ELF-1 (cell line): ENCODE results near the gene ATF2.
"Not testable (repeated sequence)": the region's sequence is repeated elsewhere in the genome, so short reads cannot be mapped to it uniquely, and the experiment has no call there.

Experiments used
- DNase-seq: peaks from one replicate; pipeline ENCODE4 v3.0.0-alpha.2; 2016; ENCODE audit warnings: low read depth, low spot score

ATF2 gene

DNA sequence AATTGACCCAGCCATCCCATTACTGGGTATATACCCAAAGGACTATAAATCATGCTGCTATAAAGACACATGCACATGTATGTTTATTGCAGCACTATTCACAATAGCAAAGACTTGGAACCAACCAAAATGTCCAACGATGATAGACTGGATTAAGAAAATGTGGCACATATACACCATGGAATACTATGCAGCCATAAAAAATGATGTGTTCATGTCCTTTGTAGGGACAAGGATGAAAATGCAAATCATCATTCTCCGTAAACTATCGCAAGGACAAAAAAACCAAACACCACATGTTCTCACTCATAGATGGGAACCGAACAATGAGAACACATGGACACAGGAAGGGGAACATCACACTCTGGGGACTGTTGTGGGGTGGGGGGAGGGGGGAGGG lies 83.9 kb downstream of the ATF2 start:
- not testable (repeated sequence) for DNase-seq

DNA sequence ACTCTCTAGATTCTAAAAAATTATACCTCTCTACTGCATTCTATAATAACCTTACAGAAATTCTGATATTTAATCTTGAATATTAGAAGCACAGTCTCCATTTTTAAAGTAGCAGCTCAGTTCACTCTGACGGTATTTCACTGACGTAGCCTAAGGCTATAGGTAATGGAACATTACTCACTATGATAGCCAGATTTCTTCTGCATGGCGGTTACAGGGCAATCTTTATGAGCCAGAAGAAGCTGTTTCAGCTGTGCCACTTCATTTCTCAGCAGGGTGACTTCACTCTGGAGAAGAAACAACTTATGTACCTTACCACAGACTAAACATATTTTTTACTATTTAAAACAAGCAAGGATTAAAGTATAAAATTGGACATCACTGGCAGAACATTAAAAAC lies 87.5 kb downstream of the ATF2 start:
- no peak for DNase-seq

DNA sequence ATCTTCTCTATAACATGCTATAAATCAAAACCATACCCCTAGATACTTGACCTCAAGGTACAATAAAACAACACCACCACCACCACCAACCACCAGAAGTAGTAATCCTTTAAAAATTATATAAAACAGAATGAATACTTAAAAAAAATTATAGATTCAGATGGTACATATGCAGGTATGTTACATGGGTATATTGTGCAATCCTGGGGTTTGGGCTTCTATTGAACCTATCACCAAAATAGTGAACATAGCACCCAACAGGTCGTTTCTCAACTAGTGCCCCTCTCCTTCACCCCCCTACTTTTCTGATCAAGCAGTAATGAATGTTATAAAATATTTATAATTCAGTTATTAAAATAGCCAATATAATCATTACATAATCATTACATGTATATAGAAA lies 91.7 kb downstream of the ATF2 start:
- no peak for DNase-seq

DNA sequence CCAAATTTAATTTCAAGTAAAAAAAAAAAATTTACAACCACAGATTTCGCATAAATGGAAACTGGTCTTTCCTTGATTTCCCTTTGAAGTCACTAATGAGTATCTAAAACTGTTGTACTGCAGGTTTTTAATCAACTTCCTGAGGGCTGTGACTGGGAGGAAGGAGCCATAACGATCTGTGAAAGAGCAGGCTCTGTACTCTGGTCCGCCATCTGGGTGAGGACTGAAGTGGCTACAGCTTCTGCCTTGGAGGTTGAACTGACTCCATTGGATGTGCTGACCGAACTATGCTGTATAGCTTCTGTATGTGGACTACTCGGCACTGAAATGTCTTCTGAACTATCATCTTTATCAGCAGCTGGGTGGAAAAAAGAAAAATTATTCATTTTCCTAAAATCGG lies 93.5 kb downstream of the ATF2 start:
- peak; percentile 8 for DNase-seq

DNA sequence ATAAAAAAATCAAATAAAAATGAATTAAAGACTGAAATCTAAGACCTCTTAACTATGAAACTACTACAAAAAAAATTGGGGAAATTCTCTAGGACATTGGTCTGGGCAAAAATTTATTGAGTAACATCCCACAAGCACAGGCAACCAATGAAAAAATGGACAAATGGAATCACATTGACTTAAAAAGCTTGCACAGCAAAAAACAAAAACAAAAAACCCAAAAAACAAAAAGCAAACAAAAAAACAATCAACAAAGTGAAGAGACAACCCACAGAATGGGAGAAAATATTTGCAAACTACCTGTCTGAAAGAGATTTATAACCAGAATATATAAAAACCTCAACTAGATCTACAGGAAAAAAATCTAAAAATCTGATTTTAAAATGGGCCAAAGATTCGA lies 99.5 kb downstream of the ATF2 start:
- DNase-seq, result no peak

DNA sequence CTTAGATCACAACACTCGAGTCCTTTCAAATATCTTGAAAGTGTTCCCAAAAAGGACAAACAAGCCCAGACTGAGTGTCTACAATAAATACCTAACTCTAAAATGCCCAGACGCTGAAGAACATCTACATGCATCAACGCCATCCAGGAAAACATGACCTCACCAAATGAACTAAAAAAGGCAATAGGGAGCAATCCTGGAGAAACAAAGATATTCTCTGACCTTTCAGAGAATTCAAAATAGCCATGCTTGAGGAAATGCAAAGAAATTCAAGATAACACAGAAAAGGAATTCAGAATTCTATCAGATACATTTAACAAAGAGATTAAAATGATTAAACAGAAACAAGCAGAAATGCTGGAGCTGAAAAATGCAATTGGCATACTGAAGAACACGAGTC lies 101.6 kb downstream of the ATF2 start:
- no peak for DNase-seq

DNA sequence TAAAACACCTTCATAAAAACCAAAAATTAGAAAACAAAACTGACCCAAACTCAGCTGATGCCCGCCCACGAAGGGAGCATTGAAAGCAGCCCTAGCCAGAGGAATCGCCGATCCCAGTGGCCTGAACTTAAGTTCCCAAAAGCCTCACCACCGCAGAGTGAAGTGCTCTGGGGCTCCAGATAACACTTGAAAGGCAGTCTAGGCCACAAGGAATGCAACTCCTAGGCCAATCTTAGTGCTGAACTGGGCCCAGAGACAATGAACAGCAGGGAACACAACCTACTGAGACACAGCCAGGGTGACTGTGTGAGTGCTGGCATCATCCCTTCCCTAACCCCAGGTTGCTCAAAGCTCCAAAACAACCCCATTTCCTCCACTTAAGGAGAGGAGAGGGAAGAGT lies 103.2 kb downstream of the ATF2 start:
- no peak for DNase-seq

DNA sequence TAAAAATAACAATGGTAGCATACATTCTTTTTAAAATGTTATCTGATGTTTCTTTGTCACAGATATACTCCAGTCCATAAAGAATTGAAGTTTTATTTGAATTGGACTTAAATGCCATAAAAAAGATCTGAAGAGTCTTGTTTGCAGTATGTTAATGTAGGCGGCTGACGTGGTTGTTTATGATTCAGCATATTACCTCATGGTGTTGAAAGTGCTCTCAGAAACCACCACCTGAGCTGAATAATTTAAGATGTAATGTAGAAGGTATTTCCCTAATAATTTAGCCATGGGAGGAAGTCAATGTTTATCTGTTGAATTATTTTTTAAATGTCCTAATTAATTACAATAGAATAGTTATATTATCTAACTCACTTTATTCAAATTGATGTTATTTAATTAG lies 104.3 kb downstream of the ATF2 start:
- DNase-seq, result no peak

DNA sequence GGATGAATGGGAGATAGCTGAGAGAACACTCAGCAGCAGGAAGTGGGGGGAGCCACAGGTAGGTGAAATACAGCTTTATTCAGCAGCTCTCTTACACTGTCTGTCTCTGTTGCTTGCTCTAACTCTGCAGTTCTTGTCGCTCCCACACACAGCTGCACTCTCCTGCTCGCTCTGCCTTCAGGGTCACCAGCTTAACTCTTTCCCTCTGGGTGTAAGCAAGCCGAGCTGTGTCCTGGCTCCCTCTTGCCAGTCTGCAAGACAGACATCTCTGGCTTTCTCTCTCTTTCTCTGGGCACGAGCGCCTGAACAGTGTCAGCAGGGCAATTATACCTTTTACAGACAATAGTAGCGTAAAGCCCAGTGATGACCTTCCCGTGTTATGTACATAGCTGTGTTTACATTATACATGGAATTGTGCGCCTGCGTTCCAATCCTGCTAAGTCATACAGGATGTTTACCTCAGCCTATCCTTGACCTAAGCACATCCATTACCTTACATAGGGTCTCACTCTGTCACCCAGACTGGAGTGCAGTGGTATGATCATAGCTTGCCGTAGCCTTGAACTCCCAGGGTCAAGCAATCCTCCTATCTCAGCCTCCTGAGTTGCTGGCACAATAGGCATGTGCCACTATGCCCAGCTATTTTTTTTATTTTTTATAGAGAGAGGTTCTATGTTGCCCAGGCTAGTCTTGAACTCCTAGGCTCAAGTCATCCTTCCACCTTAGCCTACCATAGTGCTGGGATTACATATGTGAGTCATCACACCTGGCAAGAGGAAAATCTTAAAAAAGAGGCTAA lies 105.0 kb downstream of the ATF2 start:
- DNase-seq, result peak; percentile 13

DNA sequence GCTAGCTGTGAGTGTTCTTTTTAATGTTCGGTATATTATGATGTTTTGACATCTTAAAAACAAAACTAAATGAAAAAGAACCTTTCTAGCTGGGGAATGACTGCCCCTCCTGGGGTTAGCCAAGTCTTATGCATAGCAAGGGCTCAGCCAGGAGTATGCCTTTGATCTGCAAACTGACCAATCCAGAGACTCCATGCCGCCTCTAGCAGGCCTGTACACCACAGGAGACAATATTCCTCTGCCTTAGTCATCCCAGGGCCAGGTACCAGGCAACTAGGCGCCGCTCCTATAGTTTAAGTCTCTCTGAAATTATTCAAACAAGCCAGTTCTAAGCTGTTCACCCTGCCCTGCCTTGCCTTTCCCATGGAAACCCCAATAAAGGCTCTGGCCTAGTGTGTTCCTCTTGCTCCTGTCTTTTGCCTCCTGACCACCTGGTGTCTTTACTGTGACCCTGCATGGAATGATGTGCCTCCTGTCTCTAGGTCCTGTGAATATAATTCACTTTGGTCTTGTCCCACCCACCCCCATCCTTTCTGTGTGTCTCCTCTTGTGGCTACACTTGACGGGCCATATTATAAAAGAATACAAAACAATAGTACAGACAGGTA lies 110.8 kb downstream of the ATF2 start:
- DNase-seq, result peak; percentile 79

DNA sequence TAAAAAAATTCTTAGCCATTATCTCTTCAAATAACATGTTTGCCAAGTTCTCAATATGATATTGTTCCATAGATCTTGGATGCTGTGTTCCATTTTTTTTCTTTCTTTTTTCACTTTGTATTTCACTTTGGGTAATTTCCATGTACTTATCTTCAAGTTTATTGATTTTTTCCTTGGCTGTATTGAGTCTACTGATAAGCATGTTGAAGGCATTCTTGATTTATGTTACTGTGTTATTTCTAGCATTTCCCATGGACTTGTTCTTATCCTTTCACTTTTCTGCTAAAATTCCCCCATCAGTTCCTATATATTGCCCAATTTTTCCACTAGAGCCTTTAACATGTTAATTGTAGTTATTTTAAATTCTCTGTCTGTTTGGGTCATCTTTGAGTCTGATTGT lies 112.0 kb downstream of the ATF2 start:
- no peak for DNase-seq

DNA sequence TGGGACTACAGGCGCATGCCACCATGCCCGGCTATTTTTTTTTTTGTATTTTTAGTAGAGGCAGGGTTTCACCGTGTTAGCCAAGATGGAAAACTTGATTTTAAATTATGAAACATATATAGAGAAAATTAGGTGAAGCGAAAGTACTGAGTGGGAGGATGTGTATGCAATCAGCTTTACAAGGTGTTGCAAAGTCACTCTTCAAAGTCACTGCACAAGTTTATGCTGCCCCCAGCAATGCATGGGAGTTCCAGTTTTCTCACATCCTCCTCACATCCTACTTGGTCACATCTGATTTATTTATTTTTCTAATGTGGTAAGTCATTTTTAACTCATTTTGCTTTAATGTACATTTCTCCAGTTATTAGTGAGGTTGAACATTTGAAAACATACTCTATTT lies 113.7 kb downstream of the ATF2 start:
- DNase-seq, result no peak

DNA sequence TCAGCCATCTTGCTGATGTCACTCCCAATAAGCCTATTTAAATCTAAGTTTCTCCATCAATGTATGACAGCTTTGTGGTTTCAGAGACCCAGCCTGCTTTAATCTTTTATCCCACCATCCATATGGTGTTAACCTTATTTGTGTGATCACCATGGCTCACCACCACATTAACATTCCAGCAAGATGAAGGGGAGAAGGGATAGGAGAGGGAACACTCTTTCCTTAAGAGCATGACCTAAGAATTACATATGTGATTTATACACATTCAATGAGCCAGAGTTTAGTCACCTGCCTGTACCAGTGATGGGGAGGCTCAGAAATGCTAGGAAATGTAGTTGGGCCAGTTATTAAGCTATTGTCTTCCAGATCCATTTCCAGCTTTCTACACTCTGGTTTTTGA lies 118.3 kb downstream of the ATF2 start:
- DNase-seq, result no peak

DNA sequence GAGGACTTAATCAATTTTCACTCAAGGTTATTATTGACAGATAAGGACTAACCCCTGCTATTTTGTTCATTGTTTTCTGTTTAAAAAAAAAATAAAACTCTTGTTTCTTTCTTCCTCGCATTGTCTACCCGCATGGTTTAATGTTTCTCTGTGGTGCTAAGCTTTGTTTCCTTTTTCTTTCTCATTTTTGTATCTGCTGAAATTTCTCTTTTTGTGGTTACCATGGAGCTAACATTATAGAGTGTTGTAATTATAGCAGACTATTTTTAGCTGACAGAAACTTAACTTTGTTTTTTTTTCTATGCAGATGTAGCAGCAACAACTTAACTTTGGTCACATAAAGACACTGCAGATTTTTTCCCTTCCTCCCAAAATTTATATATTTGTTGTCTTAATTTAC lies 119.7 kb downstream of the ATF2 start:
- DNase-seq, result no peak

DNA sequence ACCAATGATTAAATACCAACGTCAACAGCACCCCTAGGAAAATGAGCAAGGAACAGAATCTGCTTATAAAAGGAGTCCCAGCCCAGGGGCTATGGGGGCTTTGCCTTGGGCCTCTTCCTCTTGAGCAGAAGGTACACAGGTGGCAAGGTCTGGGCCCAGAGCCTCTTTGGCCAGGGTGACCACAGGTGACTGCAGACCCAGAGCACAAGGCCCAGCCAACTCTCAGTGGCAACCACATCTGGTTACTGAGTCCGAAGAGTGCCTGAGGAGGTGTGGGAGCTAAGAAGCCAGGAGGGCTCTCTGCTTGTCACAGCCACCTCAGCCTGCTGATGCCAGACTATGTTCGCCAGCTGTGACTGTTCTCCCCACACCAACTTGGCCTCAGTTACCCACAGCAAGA lies 128.5 kb downstream of the ATF2 start:
- peak; percentile 42 for DNase-seq

DNA sequence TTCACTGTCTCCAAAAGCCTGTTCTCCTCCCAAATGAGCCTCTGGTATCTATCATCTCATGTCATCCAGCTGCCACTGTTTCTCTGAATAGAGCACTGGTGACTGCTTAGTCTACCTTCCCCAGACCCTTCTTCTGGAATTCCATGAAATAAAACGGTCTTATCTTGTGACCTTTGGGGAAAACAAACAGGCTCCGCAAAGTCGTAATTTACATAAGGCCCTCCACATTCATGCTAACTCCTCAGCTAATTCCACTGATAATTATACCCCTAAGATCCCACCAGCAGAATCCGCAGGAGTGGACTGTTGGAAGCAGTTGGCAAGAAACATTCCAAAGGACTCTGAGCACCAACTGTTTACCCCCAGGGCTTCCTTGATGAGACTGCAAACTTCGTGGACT lies 129.0 kb downstream of the ATF2 start:
- DNase-seq, result peak; percentile 61

DNA sequence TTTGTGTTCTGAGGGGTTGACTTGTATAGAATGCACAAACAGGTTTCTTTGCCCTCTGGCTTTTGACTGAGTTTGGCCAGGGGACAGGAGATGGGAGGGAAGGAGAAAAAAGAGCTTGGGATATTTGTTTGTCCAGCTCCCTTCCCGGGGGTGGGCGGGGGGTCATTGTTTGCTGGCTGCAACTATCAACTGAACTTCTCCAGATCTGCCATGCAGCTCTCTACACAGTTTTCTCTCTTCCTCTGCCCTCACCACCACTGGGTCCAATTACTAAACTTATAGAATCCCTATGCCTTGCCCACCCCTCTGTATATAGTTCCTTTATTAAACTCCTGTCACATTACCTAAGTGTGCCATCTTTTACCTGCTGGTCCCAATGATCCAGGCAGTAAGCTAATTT lies 130.1 kb downstream of the ATF2 start:
- peak; percentile 37 for DNase-seq

DNA sequence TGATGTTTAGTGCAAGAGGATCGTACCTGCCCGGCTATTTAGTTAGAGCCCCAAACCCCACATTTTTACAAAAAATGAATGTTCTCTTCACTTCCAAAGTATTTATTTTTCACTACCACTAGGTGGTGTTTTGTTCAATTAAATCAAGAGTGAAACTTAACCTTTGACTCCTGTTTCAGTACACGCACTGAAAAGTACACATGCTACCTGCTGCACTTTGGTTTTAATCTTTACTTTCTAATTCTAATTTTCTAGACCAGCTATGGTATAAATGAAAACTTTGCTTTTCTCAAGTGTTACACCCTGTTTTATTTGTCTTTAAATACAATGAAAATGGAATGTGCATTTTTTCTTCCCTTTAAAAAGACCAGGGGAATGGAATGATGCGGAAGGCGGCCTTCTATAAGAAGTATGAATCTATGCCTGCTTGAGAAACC lies 131.4 kb downstream of the ATF2 start:
- no peak for DNase-seq

DNA sequence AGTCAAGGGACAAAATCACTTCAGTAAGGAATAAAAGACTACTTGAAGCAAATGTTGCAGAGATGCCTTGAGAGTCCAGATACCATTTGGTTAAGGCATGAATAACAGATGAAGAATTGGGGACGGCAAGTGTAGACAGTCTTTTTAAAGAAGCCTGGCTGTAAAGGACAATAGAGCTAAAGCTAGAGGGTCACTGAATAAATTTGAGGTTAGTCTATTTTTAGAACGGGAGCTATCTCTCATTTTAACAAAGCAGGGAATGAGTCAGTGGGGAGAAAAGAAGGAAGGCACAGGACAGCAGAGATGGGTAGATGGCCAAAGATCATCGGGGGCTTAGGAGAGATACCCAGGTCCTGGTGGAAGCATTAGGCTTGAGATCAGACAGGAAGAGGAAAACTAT lies 132.2 kb downstream of the ATF2 start:
- DNase-seq, result no peak

DNA sequence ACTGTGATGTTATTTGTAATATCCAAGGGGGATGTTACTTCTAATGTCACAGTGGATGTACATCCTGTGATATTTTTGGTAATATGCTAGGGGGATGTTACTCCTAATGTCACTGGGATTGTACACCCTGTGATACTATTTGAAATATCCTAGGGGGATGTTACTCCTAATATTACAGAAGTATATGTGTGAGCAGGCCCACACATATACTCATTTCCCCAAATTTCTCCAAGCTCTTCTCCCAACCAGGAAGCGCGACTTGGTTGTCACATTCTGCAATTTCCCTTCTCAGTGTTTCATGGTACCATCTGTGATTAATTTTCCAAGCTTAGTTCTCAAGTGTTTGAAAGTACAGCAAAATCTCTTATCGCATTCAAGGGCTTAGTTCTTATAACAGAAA lies 133.3 kb downstream of the ATF2 start:
- DNase-seq, result no peak

DNA sequence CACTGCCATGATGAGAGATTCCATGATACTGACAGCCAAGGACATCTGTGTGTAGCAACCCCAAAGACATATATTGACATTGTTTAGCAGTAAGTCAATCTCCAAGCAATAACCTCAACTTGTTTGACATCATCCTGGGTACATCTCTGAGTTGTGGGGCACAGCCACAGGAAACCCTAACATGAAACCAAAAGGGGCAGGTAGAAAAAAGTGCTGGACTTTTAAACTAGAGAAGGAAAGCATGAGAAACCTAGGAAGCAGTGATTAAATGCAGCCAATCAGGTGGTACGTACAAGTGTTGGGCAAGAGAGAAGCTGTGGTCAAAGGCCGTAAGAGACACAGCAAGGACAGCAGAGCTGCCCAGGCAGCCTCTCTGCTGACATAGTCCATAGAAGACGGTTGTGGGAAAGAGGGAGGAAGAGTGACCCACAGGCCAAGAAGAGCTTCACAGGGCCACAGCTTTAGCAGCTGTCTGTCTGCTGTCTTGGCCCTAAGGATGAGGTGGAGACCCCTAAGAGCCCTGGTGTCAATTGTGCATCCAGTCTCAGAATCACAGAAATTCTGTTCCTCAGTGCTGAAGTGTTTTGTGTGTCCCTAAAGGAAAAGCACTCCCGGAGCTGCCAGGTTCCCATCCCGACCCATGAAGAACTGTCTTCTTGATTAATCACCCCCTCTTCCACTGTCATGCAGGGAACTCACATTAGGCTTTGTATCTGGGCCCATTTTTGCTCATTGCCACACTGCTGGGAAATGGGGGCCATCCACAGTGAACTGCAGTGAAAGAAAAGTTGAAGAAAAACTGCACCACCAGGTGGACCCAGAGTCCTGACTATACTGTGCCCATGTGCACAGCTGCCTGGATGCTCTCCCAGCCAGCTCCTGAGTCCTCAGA lies 137.4 kb downstream of the ATF2 start:
- DNase-seq, result peak; percentile 69

DNA sequence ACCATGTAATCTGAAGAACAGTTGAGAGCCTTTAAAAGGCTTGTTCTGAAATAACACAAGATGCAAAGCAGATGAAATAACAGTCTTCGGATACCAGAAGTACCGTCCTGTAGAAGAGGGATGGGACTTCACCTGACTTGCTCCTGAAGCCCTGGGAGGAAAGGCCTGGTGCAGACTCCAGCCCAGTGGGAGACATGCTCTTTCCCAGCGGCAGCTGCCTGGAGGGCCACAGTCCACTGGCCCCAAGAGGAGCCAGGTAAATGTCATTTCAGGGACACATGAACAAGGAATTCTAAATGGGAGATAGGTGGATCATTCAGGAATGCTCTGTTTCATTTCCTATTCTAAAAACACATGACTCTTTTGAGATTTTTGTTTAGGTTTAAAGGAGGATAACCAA lies 140.2 kb downstream of the ATF2 start:
- DNase-seq, result no peak

DNA sequence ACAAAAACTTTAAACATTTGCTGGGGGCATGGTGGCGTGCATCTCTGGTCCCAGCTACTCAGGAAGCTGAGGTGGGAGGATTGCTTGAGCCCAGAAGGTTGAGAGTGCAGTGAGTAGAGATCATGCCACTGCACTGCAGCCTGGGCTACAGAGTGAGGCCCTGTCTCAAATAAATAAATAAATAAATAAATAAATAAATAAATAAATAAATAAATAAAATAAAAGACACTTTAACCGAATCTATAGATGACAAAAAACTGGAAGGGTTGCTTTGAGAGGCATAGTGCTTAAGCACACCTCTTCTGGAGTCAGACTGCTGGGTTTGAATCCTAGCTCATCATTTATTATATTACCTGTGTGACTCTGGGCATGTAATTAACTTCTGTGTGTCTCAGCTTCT lies 141.6 kb downstream of the ATF2 start:
- DNase-seq, result no peak
